Fibroblast of lung (primary cell): ENCODE measurements around the gene SMIM38. TPM values are rescaled to one million over a fixed set of nuclear protein-coding genes. Genes with fewer than 3 reads are reported as not detected.
A peak's percentile ranks its signal among the peaks of the same experiment; 100 is the strongest.
"Not testable (repeated sequence)": the region's sequence is repeated elsewhere in the genome, so short reads cannot be mapped to it uniquely, and the experiment has no call there.

Source experiments
- DNase-seq, 2 donors: peaks; one replicate each; pipeline versions ENCODE4 v3.0.0 to v3.0.0-alpha.2; 2010; ENCODE audit warnings: low read depth in 2 of 2
- H2AFZ ChIP-seq: 2 replicates; pipeline ENCODE4 v1.5.1; 2012; ENCODE audit warnings: low read length, control low read depth, inconsistent platforms
- H3K27ac ChIP-seq: 2 replicates; pipeline ENCODE4 v1.5.1; 2011; ENCODE audit warnings: low read length, control low read depth; ENCODE audit not compliant: insufficient read depth
- H3K27me3 ChIP-seq: 2 replicates; pipeline ENCODE4 v1.5.1; 2011; ENCODE audit warnings: mild to moderate bottlenecking, low read length; ENCODE audit not compliant: control insufficient read depth, insufficient read depth
- H3K36me3 ChIP-seq: 2 replicates; pipeline ENCODE4 v1.5.1; 2011; ENCODE audit warnings: low read length; ENCODE audit not compliant: control insufficient read depth, insufficient read depth
- H3K4me1 ChIP-seq: 2 replicates; pipeline ENCODE4 v1.5.1; 2011; ENCODE audit warnings: low read length; ENCODE audit not compliant: control insufficient read depth, insufficient read depth; ENCODE audit errors: extremely low read depth
- H3K4me2 ChIP-seq: 2 replicates; pipeline ENCODE4 v1.5.1; 2011; ENCODE audit warnings: low read length, control low read depth; ENCODE audit not compliant: insufficient read depth; ENCODE audit errors: extremely low read depth
- H3K4me3 ChIP-seq, 4 experiments: fragments of 200-600 bp in 1 of 4; sonication (generic) in 1 of 4; replicated peaks in 1 of 4; 2 replicates each; pipeline ENCODE4 v1.5.1; 2011 to 2016; ENCODE audit warnings: low read length in 4 of 4, low read depth in 3 of 4, mild to moderate bottlenecking in 3 of 4, control low read depth in 2 of 4, inconsistent platforms in 1 of 4, mixed read lengths in 1 of 4; ENCODE audit not compliant: insufficient read depth in 1 of 4; ENCODE audit errors: control extremely low read depth in 1 of 4
- H3K79me2 ChIP-seq: 2 replicates; pipeline ENCODE4 v1.5.1; 2012; ENCODE audit warnings: mild to moderate bottlenecking, low read length, inconsistent platforms; ENCODE audit not compliant: control insufficient read depth, insufficient read depth
- H3K9ac ChIP-seq: 2 replicates; pipeline ENCODE4 v1.5.1; 2011; ENCODE audit warnings: mild to moderate bottlenecking, low read length, control low read depth; ENCODE audit not compliant: insufficient read depth
- H3K9me3 ChIP-seq: 2 replicates; pipeline ENCODE4 v1.5.1; 2012; ENCODE audit warnings: low read depth, low read length; ENCODE audit not compliant: control insufficient read depth, insufficient read depth
- H4K20me1 ChIP-seq: 2 replicates; pipeline ENCODE4 v1.5.1; 2011; ENCODE audit warnings: low read length; ENCODE audit not compliant: control insufficient read depth, insufficient read depth; ENCODE audit errors: extremely low read depth
- CTCF ChIP-seq, 2 donors: IDR thresholded peaks in 1 of 2; conservative IDR thresholded peaks in 1 of 2; 1 replicate in 1 of 2; 2 replicates in 1 of 2; pipeline ENCODE4 v1.5.1; 2011 to 2012; ENCODE audit warnings: low read length in 2 of 2, control low read depth in 1 of 2, inconsistent platforms in 1 of 2, low read depth in 1 of 2, mild to moderate bottlenecking in 1 of 2
- EZH2 ChIP-seq: IDR thresholded peaks from 2 replicates; pipeline ENCODE4 v1.5.1; 2012; ENCODE audit warnings: low read length, control low read depth, mild to moderate bottlenecking; ENCODE audit errors: missing control alignments
- polyA plus RNA-seq, 2 donors: library from polyadenylated mRNA; depleted of rRNA in 1 of 2; stranded (reverse) in 1 of 2; unstranded in 1 of 2; fragments of >200 nt; gene quantifications; 2 replicates each; pipeline ENCODE4 v1.2.1, GENCODE V29; 2011 to 2012; ENCODE audit warnings: missing spikeins in 1 of 2
- total RNA-seq: library from RNA; depleted of rRNA; stranded (reverse); fragments of >200 nt; gene quantifications from 2 replicates; pipeline ENCODE4 v1.2.1, GENCODE V29; 2014

The SMIM38 gene
- total and polyA plus RNA-seq, 2 donors (not counting 1 experiment from before 2014, with no cell fraction given) = 0.06 to 0.33 TPM

- H2AFZ ChIP-seq = no peak overlapping the region
- no peak overlapping the region for H3K27ac ChIP-seq
- DNase-seq = peak; percentile 72 to 73
- TF ChIP-seq CTCF (conservative IDR thresholded peaks at IDR 0.05 in 1 of 2, IDR thresholded peaks at IDR 0.05 in 1 of 2; ENCODE audit: low read depth in 1 of 2, low read length in 2 of 2) (peak; percentile 75 to 86), EZH2 (no peak)
- H3K27me3 ChIP-seq = peaks cover 2% of the 10 kb centered on the region
- no peak overlapping the region for H3K4me3 ChIP-seq
- no peak overlapping the region for H3K9ac ChIP-seq
- H3K4me1 ChIP-seq = peaks cover 2% of the 10 kb centered on the region
- no peaks in the 10 kb centered on the region for H3K36me3 ChIP-seq
- H3K4me2 ChIP-seq = no peak overlapping the region
- no peaks in the 10 kb centered on the region for H3K79me2 ChIP-seq
- H3K9me3 ChIP-seq = no peaks in the 10 kb centered on the region
- H4K20me1 ChIP-seq = no peaks in the 10 kb centered on the region
Observed at GRCh38 chr11:69131644-69132300, 24.0 kb upstream of the SMIM38 start.

GRCh38 chr11:69132301-69132670 lies 23.4 kb upstream of the SMIM38 start:
- Histone ChIP-seq H3K27ac (no peak overlapping the region), H3K27me3 (peaks cover 2% of the 10 kb centered on the region), H3K4me3 (no peak overlapping the region), H3K4me1 (peaks cover 2% of the 10 kb centered on the region), H2AFZ (no peak overlapping the region), H4K20me1 (no peaks in the 10 kb centered on the region), H3K79me2 (no peaks in the 10 kb centered on the region), H3K4me2 (no peak overlapping the region), H3K9ac (no peak overlapping the region), H3K9me3 (no peaks in the 10 kb centered on the region), H3K36me3 (no peaks in the 10 kb centered on the region)
- no peak for TF ChIP-seq EZH2
- no peak for TF ChIP-seq CTCF (conservative IDR thresholded peaks at IDR 0.05 in 1 of 2, IDR thresholded peaks at IDR 0.05 in 1 of 2; ENCODE audit: low read depth in 1 of 2, low read length in 2 of 2)
- DNase-seq = no peak

GRCh38 chr11:69133251-69133650 lies 22.5 kb upstream of the SMIM38 start:
- Histone ChIP-seq H3K36me3 (no peaks in the 10 kb centered on the region), H3K27me3 (no peaks in the 10 kb centered on the region), H3K4me2 (no peak overlapping the region), H2AFZ (no peak overlapping the region), H4K20me1 (no peaks in the 10 kb centered on the region), H3K4me3 (no peak overlapping the region), H3K4me1 (peaks cover 5% of the 10 kb centered on the region), H3K27ac (no peak overlapping the region), H3K9ac (no peak overlapping the region), H3K79me2 (no peaks in the 10 kb centered on the region), H3K9me3 (no peaks in the 10 kb centered on the region)
- no peak for TF ChIP-seq CTCF (conservative IDR thresholded peaks at IDR 0.05 in 1 of 2, IDR thresholded peaks at IDR 0.05 in 1 of 2; ENCODE audit: low read depth in 1 of 2, low read length in 2 of 2)
- TF ChIP-seq EZH2 = no peak
- DNase-seq = no peak

- H3K36me3 ChIP-seq, H3K27me3 ChIP-seq, H3K4me2 ChIP-seq, H3K79me2 ChIP-seq, H3K9me3 ChIP-seq, H3K27ac ChIP-seq, H3K4me1 ChIP-seq, H3K9ac ChIP-seq, H2AFZ ChIP-seq, DNase-seq, H3K4me3 ChIP-seq, H4K20me1 ChIP-seq: not testable (repeated sequence)
Observed at GRCh38 chr11:69134182-69134581, 21.6 kb upstream of the SMIM38 start.
